K562 (cell line): Measurements from ENCODE around the gene ZSWIM8. TPM values are rescaled to one million over a fixed set of nuclear protein-coding genes. Genes with fewer than 3 reads are reported as not detected.

ENCODE experiments used
- ATAC-seq: fragments of 200-7000 bp; cut with Tn5 transposase; 3 replicates; pipeline ENCODE4 v1.9.1; 2020; ENCODE audit warnings: moderate library complexity
- BruUV-seq: library from RNA; stranded (reverse); fragments of 400-500 nt; replicated peaks from 2 replicates; lab custom pipeline; 2021; lab: Mats Ljungman, UMichigan
- CTCF ChIA-PET: fragments of 300-600 bp; formaldehyde crosslinking; extraction: SDS; loops from one replicate; lab custom pipeline; 2021; ENCODE audit warnings: low intra/inter-chr PET ratio; lab: Yijun Ruan, JAX
- POLR2A ChIA-PET: fragments of 300-600, 350-650 bp; sonication (Branson Sonifier 250); formaldehyde crosslinking; extraction: SDS; loops from one replicate; lab custom pipeline; 2021; ENCODE audit warnings: antibody characterized with exemption, inconsistent platforms; lab: Yijun Ruan, JAX
- DNase-seq, 4 experiments: peaks; one replicate each; pipeline versions ENCODE4 v3.0.0 to v3.0.0-alpha.2; 2011 to 2018; ENCODE audit warnings: low spot score in 3 of 4, mixed read lengths in 3 of 4; ENCODE audit errors: extremely low read depth in 1 of 4
- FAIRE-seq: peaks from 2 replicates; lab custom pipeline; 2011; peaks lifted over from hg19 to GRCh38; lab: Jason Lieb, UNC
- H2AFZ ChIP-seq: 2 replicates; pipeline ENCODE4 v1.6.0; 2011; ENCODE audit warnings: low read depth, low read length, control low read depth, inconsistent platforms
- H3K27ac ChIP-seq: fragments of 200-600 bp; 3 replicates; pipeline ENCODE4 v1.8.0; 2011; ENCODE audit warnings: low read depth, mild to moderate bottlenecking, control low read depth, inconsistent platforms, low read length, moderate library complexity, mixed read lengths; ENCODE audit errors: extremely low read depth
- H3K27me3 ChIP-seq, 2 experiments: fragments of 300-600 bp in 1 of 2; 2 replicates in 1 of 2; 3 replicates in 1 of 2; pipeline versions ENCODE4 v1.6.0 to v1.8.0; 2011; ENCODE audit warnings: inconsistent platforms in 2 of 2, low read length in 2 of 2, mild to moderate bottlenecking in 1 of 2, mixed read lengths in 1 of 2, moderate library complexity in 1 of 2; ENCODE audit not compliant: control insufficient read depth in 2 of 2, insufficient read depth in 2 of 2
- H3K36me3 ChIP-seq: fragments of 300-600 bp; 3 replicates; pipeline ENCODE4 v1.8.0; 2011; ENCODE audit warnings: mild to moderate bottlenecking, low read length, inconsistent platforms; ENCODE audit not compliant: control insufficient read depth, insufficient read depth
- H3K4me1 ChIP-seq, 2 experiments: fragments of 200-600 bp in 1 of 2; replicated peaks in 1 of 2; 2 replicates in 1 of 2; 3 replicates in 1 of 2; pipeline versions ENCODE4 v1.5.1 to v1.8.0; 2011; ENCODE audit warnings: inconsistent platforms in 2 of 2, low read length in 2 of 2, mild to moderate bottlenecking in 1 of 2, mixed read lengths in 1 of 2, moderate library complexity in 1 of 2; ENCODE audit not compliant: control insufficient read depth in 2 of 2, insufficient read depth in 2 of 2
- H3K4me2 ChIP-seq: 2 replicates; pipeline ENCODE4 v1.6.1; 2011; ENCODE audit warnings: low read length, control low read depth, inconsistent platforms, mixed read lengths; ENCODE audit not compliant: insufficient read depth
- H3K4me3 ChIP-seq: fragments of 200-600 bp; sonication (generic), shearing (Covaris generic); 2 replicates; pipeline ENCODE4 v1.5.1; 2016; ENCODE audit warnings: control low read depth, inconsistent platforms
- H3K79me2 ChIP-seq: fragments of 200-600 bp; 3 replicates; pipeline ENCODE4 v1.8.0; 2011; ENCODE audit warnings: low read length, inconsistent platforms; ENCODE audit not compliant: control insufficient read depth, insufficient read depth
- H3K9ac ChIP-seq, 2 experiments: 2 replicates each; pipeline versions ENCODE4 v1.6.0 to v1.6.1; 2011; ENCODE audit warnings: low read depth in 2 of 2, low read length in 2 of 2, control low read depth in 1 of 2, inconsistent platforms in 1 of 2, mild to moderate bottlenecking in 1 of 2, mixed read lengths in 1 of 2; ENCODE audit not compliant: insufficient read depth in 1 of 2
- H3K9me1 ChIP-seq: one replicate; pipeline ENCODE4 v1.6.0; 2011; ENCODE audit warnings: inconsistent platforms, mild to moderate bottlenecking, low read length, moderate library complexity; ENCODE audit not compliant: control insufficient read depth, insufficient read depth
- H3K9me3 ChIP-seq: replicated peaks from 2 replicates; pipeline ENCODE4 v1.5.1; 2011; ENCODE audit warnings: low read depth, low read length, inconsistent platforms; ENCODE audit not compliant: control insufficient read depth, insufficient read depth
- H4K20me1 ChIP-seq: replicated peaks from 2 replicates; pipeline ENCODE4 v1.6.1; 2011; ENCODE audit warnings: low read length, inconsistent platforms, mixed read lengths; ENCODE audit not compliant: control insufficient read depth, insufficient read depth
- HMGXB4 ChIP-seq: sonication (generic); formaldehyde crosslinking; IDR thresholded peaks from 2 replicates; pipeline ENCODE4 v1.8.1; 2023; ENCODE audit warnings: mild to moderate bottlenecking, missing genetic modification reagents
- KDM1A ChIP-seq, 2 experiments: fragments of 450-650 bp; IDR thresholded peaks; 2 replicates each; pipeline ENCODE4 v1.6.1; 2016; ENCODE audit warnings: mild to moderate bottlenecking in 2 of 2
- STAG1 ChIP-seq: sonication (generic); formaldehyde crosslinking; IDR thresholded peaks from 2 replicates; pipeline ENCODE4 v1.5.0; 2020; ENCODE audit warnings: missing genetic modification reagents, borderline replicate concordance
- ZNF174 ChIP-seq: fragments of 250-450 bp; sonication (Bioruptor Pico); IDR thresholded peaks from 2 replicates; pipeline ENCODE4 v1.4.0; 2020; ENCODE audit warnings: mild to moderate bottlenecking
- ZNF175 ChIP-seq: fragments of 200-800 bp; sonication (Bioruptor generic); IDR thresholded peaks from 2 replicates; pipeline ENCODE4 v1.6.1; 2016; ENCODE audit warnings: low read depth, mild to moderate bottlenecking, missing genetic modification characterization, missing compliant biosample characterization
- ZNF592 ChIP-seq: fragments of 450-650 bp; IDR thresholded peaks from 2 replicates; pipeline ENCODE4 v1.6.1; 2017; ENCODE audit warnings: antibody characterized with exemption, mild to moderate bottlenecking
- in situ Hi-C: fragments of 300-500 bp; cut with MboI; formaldehyde crosslinking; loops from 4 replicates; pipeline ENCODE4 v1.15.0; 2018; ENCODE audit warnings: inconsistent platforms, mixed read lengths
- intact Hi-C: fragments of 100-400 bp; cut with micrococcal nuclease; formaldehyde crosslinking; loops from 2 replicates; pipeline ENCODE4 v1.14.2; 2022
- polyA plus RNA-seq, 8 experiments: library from polyadenylated mRNA; depleted of rRNA in 4 of 8; stranded (reverse) in 5 of 8; unstranded in 3 of 8; fragments of >200 nt; fragmentation: Nextera tagmentation in 2 of 8; fragmentation: Illumina TruSeq in 1 of 8; extraction: Ambion mirVana in 2 of 8; extraction: Trizol in 1 of 8; gene quantifications; 2 replicates each; pipeline versions ENCODE4 v1.2.1 to v1.2.3, GENCODE V29; 2011 to 2014; ENCODE audit warnings: inconsistent platforms in 1 of 8, missing spikeins in 1 of 8
- total RNA-seq, 7 experiments: library from RNA; depleted of rRNA in 6 of 7; stranded (reverse); fragments of >200 nt in 6 of 7; fragmentation: Illumina TruSeq in 2 of 7; extraction: Trizol in 2 of 7; gene quantifications; 2 replicates each; pipeline versions ENCODE4 v1.2.1 to v1.2.3, GENCODE V29; 2011 to 2021; ENCODE audit warnings: low replicate concordance in 1 of 7
- TF ChIP-seq, protein P1 (sequence below): fragments of 250-450 bp; sonication (Bioruptor Pico); IDR thresholded peaks from 2 replicates; pipeline ENCODE4 v1.5.0; 2020; ENCODE audit warnings: mild to moderate bottlenecking, borderline replicate concordance

ZSWIM8 gene
- total and polyA plus RNA-seq, 9 of the 15 experiments (the other 6 are each of a cell fraction or from before 2014, with no cell fraction given): 5.6 to 47.8 (median 26.7) TPM

- TF ChIP-seq, protein P1, sequence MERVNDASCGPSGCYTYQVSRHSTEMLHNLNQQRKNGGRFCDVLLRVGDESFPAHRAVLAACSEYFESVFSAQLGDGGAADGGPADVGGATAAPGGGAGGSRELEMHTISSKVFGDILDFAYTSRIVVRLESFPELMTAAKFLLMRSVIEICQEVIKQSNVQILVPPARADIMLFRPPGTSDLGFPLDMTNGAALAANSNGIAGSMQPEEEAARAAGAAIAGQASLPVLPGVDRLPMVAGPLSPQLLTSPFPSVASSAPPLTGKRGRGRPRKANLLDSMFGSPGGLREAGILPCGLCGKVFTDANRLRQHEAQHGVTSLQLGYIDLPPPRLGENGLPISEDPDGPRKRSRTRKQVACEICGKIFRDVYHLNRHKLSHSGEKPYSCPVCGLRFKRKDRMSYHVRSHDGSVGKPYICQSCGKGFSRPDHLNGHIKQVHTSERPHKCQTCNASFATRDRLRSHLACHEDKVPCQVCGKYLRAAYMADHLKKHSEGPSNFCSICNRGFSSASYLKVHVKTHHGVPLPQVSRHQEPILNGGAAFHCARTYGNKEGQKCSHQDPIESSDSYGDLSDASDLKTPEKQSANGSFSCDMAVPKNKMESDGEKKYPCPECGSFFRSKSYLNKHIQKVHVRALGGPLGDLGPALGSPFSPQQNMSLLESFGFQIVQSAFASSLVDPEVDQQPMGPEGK: no peak
- TF ChIP-seq, all 486 proteins: peak for 9
Observed at GRCh38 chr10:73814896-73815718, 29.7 kb downstream of the ZSWIM8 start (continued).

DNA sequence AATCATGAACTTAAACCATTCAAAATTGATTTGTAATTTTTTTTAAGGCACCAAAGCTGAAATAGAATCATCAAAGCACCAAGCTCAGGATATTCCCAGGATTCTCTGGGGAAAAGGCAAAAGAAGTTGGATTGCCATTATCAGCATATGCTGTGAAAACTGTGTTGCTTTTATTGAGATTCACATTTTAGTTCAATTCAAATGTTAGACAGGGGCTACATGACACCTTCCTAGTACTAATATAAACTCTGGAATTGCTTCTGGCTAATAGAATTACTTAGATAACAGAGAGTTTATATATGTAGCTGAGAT is 30.3 kb downstream of the ZSWIM8 start:
- Histone ChIP-seq H4K20me1 (no peaks in the 10 kb centered on the region), H2AFZ (no peak overlapping the region), H3K9ac (no peak overlapping the region; a peak in 1 of 4 replicates)
- DNase-seq: no peak
- TF ChIP-seq ZNF592: peak; percentile 68
- 0 out of 4 replicates have a peak, but pooled peaks of 1 of the 2 experiments have one; percentile 15 for TF ChIP-seq KDM1A (IDR thresholded peaks at IDR 0.05)
- no peak for TF ChIP-seq STAG1 (CRISPR knock-in tag)
- no peak for TF ChIP-seq ZNF174 (CRISPR knock-in tag)
- 0 out of 2 replicates have a peak, but pooled peaks have one; percentile 54 for TF ChIP-seq ZNF175
- TF ChIP-seq HMGXB4 (CRISPR knock-in tag): 0 out of 2 replicates have a peak, but pooled peaks have one; percentile 24
- TF ChIP-seq, all 486 proteins: peak for 4
- in situ Hi-C loops: no loop called here
- Histone ChIP-seq H3K4me2 (peak overlapping the region; percentile 42), H3K4me3 (no peak overlapping the region), H3K9me3 (no peaks in the 10 kb centered on the region), H3K79me2 (peaks cover 9% of the 10 kb centered on the region), H3K27ac (peak overlapping the region; percentile 48; the same call in 2 of the 3 replicates), H3K27me3 (no peaks in the 10 kb centered on the region), H3K9me1 (no peaks in the 10 kb centered on the region), H3K4me1 (peaks cover 43 to 55% of the 10 kb centered on the region in 2 experiments), H3K36me3 (peaks cover 39% of the 10 kb centered on the region; the same call in 1 of the 3 replicates)
- FAIRE-seq: peak; percentile 79
- ChIA-PET CTCF (interaction anchor here (0.6 kb wide), 1 partner anchor 37 kb away, joined by 3 read pairs; no protein-coding TSS in a partner anchor), POLR2A (interaction anchor here (1.2 to 1.7 kb wide), 4 partner anchors 11 to 41 kb away, joined by 4 to 12 read pairs (median 4); no protein-coding TSS in a partner anchor)
- BruUV-seq: no TSS peak
- ATAC-seq: no peak
- intact Hi-C loops: loop anchor here (2.0 kb wide), 1 partner anchor 41 kb away; no protein-coding TSS in a partner anchor
